NOMO-1 treated with dmso at 0.1 percent for 144 hours (cell line): ENCODE results near the gene RBM33.

Source experiments
- DNase-seq: peaks from one replicate; lab custom pipeline; 2025; ENCODE audit not compliant: unreplicated experiment; lab: John Stamatoyannopoulos, UW

Gene RBM33

DNA sequence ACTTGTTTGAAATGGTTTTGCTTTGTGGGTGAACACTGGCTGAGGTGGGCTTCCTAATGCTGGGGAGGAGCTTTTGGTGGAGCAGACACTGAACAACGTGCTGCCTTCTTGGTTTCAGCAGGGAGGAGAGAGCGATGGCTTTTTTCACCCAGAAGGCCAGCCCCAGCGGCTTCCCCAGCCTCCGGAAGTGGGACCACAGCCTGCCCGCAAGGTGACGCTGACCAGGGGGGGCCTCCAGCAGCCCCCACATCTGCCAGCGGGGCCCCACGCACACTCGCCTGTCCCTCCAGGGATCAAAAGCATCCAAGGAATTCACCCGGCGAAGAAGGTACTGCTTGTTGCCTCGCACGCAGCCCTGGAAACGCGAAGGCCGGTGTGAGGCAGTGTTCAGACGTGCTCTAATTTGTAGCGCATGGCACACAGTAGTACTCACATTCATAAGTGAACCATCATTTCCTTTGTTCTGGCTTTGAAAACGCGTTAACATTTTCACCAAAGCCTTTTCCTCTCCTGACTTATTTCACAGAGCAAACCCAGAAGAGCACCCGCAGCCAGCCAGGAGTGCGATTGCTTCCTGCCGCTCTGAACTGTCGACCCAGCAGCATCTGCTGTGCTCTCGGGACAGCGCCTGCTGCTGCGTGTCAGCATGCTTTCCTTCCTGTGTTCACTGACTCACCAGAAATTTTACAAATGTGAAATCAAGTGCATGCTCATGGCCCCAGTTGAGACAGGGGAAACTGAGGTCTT, 119.4 kb downstream of the RBM33 start:
- DNase-seq: no peak

DNA sequence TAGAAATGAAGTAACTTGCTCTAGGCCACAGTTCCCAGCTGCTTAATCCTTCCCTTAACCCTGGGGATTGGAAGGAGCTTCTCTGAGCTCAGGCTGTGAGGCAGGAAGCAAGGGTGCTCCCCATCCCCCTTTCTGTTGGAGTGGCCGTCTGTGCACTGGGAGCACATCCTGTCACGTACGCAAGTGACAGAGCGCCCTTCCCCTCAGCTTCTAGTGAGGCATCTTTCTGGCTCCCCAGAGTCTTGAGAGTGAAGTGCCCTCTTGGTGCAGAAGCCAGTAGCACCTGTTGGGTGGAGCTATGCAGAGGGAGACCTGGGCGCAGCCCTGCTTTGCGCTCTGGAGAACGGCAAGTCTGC, 120.0 kb downstream of the RBM33 start:
- DNase-seq: no peak

DNA sequence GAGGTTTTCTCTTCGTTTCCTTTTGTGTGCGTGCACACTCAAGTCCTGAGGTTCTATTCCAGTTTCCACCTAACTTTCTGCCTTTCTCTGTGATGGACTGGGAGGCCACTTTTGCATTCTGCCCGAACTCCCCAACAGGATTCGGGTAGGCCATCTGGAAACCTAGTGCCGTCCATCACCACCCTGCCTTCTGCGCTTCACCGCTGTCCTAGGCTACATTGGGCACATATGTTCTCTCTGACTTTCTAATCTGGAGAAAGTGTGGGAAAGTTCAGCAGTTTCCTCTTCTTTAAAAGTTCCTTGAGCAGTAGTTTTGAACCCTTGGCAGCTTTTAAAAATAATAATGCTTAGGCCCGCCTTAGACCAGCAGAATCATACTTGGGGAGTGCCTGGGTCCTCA, 121.0 kb downstream of the RBM33 start:
- no peak for DNase-seq

DNA sequence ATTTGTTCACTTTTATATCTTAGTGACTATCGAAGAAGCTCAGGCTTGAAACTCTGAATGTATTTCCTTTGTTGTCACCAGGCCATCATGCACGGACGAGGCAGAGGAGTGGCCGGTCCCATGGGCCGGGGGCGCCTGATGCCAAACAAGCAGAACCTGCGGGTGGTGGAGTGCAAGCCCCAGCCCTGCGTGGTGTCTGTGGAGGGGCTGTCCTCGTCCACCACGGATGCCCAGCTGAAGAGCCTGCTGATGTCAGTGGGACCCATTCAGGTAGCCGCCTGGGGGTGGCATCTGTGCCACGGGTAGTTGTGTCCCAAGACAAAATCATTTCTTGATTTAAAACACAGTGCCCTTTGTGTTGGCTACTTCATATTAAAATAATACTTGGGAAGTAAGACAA, 121.9 kb downstream of the RBM33 start:
- DNase-seq: no peak

DNA sequence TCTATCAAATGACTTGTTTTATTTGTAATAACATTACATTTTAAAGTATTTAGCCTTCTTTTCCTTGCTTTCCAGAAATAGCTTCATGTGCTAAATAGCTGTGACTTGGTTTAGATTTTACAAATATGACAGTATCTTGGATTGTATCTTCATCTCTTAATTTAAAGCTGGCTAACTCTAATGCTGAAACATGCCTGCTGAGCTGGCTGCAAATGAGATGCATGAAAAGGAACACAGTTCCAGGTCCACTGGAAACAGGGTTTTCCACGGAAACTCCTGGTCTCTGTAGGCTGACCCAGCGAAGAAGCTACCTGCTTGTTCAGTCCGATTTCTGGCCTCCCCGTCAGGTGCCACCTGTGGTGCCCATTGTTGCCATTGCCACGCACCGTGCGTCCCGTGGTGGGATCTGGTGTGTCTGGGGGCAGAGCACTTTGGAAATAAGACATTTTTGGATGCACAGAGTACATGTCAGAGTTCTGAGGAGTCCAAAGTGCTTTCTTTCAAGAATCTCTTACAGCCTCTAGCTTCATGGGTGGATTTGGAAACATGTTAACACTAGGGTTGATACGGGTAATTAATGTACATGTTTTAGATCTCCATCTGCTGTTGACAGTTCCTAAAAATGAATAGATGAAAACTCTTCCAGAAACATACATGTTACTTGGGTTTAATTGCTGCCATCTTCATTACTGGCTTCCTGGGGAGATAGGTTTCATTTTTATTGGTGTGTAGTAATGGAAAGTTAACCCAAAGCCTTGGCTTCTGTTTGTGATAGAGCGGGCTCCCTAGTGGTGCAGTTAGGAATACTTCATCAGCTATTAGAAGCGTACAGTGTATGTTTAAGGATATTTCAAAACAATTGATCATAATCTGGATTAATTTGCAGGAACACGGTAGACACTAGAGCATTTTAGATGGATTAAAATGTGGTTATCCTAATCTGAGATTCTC, 122.8 kb downstream of the RBM33 start:
- DNase-seq: no peak

DNA sequence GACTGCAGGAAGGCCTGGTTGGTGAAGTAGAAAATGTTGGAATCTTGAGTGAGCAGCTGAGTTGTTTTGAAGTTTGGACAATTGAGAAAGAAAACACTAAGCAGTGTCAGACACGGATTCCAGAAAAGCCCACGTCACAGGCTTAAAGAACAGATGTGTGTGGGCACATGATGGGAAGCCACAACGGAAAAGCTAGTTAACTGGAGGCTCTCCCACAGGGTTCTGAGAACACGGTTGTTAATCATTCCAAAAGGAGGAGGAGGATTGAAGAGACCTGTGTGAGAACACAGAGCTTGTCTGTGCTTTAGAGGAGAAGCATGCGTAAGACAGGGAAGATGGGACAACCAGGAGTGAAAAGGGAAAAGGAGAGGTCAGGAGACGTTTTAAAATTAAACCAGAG, 125.2 kb downstream of the RBM33 start:
- DNase-seq: no peak

DNA sequence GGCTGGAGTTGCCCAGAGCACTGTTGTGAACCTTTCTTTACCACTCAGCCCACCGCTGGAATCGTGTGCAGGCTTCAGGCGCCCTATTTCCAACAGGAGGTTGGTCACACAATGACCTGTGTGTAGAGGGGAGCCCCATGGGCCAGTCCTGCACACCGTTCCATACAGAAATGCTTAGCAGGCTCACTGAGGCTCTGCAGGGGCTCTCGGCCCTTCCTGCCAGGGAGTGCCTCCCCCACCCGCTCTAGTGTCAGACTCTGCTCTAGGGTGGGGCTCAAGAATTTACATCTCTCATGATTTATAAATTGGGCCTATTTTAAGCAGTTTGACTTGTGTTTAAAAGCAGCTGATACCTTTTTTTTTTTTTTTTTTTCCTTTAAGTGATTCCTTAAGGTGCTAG, 125.8 kb downstream of the RBM33 start:
- no peak for DNase-seq

DNA sequence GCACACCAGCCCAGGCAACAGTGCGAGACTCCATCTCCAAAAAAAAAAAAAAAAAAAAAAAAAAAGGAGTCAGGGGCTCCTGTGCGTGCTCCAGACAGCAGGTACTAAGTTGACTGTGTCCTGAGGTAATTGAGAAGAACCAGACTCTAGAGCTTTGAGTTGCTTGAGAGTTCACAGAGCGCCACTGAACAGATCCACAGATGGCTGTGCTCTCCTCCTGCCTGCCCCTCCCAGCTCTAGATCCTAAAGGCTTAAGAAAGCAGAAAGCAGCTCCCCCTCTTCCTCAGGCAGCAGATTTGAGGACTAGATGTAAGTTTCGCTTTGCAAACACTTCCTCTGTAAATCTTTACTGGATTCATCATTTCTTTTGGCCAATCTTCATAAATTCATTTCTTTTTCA, 129.1 kb downstream of the RBM33 start:
- DNase-seq: no peak

DNA sequence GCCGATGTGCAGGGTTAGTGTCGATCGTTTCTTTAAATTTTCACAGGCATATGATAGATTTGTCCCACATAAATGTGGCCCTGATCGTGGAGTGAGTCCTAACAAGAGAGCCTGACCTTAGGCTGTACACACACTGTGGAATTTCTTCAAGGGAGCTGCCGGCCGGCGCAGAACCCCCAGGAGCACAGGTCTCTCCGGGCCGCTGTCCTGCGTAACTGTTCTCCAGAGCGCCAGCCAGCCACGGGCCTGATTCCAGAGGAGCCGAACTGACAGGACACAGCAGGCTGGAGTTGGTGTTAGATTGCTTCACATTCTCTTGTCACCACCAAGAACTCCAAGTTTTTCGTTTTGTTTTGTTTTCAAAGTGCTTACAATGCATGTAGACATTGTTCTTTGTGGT, 130.5 kb downstream of the RBM33 start:
- DNase-seq: no peak

DNA sequence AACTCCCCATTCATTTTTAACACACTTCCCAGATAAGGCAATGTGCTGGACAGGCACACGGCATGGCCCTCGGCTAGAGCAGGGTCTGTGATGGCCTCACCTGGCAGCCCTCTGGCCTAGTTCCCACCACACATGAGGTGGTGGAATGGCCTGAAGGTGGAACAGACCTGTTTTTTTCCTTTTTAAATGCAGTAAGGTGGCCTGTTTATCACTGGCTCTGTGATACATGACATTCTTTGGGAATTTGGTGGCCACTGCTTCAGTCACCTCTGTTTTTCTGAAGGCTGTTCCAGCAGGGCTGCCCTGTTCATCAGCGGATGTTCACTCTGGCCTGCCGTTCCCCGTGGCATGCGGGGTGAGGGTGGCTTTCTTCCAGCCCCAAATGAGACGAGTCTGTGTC, 131.2 kb downstream of the RBM33 start:
- DNase-seq: no peak

DNA sequence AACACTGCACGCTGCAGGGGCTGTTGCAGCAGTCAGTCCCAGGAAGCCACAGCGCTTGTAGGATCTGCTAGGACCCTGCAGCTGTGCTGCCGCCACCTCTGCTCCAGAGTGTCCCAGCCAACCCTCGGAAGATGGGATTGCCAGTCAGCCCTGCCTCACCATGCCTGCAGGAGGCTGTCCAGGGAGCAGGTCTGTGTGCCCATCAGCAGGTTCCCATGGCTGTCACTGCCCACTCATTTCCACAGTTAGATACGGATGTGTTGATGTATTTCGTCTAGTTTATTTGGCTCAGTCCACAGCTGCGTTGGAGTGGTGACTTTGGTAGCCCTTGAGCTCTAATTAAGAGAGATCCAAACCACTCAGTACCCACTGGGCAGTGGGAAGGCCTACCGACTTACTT, 132.1 kb downstream of the RBM33 start:
- DNase-seq: no peak

DNA sequence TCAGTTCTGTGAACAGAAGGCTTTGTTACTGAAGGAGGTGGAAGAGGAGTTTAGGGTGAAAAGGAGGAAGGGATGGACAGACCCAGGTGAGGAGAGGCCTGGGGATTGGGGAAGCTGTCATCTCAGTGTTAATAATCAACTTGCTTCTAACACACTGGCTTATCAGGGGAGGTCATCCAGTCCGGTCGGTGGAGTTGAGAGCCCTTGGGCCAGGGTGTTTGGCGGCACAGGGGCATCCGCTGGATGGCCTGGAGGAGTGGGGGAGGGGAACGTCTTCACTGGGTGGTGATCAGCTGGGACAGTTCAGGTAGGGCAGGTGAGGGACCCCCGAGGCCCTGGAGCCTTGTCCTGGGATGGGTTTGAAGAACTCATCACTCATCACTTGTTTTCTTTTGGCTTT, 133.9 kb downstream of the RBM33 start:
- DNase-seq: no peak

DNA sequence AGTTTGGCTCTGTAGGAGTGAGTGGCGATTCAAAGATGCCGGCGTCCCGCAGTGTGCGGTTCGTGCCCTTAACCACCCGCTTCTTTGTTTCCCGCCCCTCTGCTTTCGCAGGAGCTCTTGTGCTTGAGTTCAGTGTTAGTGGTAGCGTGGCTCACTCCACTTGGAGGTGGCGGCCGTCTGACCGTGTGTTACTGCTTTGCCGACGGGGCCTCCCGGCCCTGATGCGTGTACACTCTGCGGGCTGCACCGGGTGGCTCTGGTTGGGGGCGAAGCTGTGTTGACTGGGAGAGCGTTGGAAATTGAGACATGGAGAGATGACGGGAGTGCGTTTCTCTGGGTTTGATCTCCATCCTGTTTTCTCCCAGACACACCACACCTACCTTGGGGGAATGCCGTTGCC, 136.4 kb downstream of the RBM33 start:
- DNase-seq: no peak

DNA sequence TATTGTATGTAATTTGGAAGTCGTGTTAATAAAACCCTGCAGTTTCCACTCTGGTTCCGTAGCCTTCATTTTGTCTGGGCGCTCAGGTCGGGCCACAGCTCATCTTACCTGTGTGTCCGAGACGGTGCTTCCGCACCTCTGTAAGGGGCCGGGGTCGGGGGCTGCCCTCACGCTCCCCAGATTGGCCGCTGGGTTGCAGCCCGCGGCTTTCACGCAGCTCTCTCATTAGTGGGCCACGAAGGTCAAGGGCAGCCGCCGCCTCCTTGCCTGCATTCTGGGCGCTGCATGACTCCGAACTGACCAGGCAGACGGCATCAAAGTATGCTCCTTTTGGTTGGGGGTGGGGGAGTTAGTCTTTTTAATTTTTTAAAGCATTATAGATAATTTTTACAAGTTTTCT, 137.0 kb downstream of the RBM33 start:
- DNase-seq: no peak

DNA sequence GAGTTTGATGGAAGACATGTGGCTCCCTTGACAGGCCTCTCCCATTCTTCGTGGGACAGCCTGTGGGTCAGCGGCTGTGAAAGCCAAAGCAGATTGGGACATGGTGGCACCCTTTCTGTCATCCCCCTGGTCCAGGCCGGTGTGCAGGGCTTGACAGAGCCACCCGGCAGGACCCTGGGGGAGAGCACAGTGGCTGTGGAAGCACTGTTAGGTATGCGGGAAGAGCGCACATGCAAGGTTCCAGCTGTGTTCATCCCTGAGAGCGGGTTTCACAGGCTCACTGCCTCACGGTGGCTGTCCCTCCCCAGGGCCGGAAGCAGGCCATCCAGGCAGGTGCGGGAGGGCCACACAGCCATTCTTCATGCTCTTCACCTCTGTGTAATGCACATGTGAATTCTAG, 138.0 kb downstream of the RBM33 start:
- no peak for DNase-seq

DNA sequence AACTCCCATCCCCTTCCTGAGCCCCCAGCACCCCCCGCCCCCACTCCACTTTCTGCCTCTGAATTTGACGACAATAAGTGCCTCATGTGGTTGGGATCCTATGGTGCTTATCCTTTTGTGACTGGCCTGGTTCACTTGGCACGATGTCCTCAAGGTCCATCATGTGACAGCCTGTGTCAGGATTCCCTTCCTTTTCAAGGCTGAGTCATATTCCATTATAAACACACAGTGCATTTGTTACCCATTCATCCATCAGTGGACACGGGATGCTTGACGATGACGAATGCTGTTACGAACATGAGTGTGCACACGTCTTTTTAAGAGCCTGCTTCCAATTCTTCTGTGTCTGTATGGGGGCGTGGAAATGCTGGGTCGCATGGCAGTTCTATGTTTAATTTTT, 141.1 kb downstream of the RBM33 start:
- no peak for DNase-seq

DNA sequence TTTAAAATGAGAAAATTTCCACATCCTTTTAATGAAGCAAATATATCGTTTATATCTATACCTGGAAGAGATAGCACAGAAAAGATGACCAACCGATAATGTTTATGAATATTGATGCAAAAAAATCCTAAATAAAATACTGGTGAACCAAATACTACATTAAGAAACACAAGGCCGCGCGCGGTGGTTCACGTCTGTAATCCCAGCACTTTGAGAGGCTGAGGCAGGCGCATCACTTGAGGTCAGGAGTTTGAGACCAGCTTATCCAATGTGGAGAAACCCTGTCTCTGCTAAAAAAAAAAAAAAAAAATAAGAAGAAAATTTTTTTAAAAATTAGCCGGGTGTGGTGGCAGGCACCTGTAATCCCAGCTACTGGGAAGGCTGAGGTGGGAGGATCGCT, 142.0 kb downstream of the RBM33 start:
- no peak for DNase-seq

DNA sequence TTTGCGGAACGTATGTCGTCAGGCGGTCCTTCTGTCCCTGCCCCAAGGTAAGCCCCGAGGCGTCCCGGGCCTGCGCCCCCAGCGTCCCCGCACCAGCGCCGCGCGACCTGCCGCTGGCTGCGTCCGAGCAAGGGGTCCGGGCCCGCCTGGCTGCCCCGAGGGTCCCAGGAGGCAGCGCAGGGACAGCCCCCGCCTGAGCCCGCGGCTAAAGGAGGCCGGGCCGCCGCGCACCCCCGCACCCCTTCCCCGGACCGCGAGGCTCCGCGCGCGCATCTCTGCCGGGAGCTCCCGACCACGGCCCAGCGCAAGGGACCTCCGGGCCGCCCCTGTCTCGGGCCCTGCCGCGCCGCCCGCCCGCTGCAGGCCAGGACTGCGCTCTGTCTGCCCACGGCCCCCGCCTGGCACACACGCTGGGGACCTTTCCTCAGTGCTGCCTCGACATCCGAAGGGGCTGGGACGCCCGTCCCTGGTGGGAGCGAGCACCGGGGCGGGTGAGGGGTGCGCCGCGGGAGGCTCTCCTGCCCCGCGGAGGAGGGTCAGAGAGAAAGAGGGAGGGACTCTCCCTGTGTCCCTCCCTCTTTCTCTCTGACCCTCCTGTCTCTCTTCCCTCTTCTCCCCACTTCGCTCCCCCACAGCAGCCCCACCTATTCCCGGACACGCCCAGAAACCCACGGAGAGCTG, 142.8 kb downstream of the RBM33 start:
- DNase-seq: no peak

DNA sequence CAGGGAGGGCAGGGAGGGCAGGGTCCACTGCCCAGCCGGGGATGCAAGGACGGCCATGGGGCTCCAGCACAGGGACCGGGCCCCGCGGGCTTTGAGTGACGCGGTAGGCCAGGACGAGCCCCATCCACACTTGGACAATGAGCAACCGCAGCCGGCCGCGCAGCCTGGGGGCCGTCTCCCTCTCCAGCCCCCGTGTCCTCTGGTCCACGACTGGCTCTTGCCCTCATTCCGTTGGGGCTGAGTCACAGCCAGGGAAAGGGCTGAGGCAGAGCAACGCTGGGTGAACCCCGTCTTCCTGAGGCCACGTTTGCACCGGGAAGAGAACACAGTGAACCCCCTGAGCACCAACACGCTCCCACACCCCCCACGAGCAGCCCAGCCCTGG, 144.1 kb downstream of the RBM33 start:
- DNase-seq: no peak

DNA sequence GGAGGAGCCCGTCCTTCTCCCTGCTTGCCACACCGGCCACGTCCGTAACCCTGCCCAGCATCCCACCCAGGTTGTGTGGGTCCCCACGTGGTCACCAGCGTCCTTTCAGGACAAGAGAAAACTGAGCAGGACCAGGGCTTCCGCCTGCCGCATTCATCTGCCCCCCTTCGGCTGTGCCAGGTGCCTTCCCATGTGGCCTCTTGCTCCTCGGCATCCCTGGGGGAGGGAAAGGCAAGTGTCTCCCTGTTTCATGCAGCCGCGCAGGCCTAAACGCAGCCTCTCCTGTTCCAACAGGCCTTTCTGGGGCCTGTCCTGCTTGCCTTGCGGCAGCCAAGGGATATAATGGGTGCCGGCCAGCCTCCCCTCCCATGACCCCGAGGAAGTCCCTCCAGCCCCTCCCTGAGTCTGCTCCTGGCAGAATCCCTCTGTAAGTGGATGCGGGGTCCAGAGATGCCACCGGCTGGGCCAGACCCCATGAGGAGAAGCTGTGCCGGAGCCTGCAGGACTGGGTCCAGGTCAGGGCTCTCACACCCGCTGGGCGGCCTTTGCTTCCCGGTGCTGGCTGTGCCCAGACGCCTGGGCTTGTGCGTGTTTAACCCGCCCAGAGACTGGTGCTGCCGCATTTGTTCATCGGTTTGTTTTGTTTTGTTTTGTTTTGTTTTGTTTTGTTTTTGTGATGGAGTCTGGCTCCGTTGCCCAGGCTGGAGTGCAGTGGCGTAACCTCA, 144.7 kb downstream of the RBM33 start:
- DNase-seq: no peak

DNA sequence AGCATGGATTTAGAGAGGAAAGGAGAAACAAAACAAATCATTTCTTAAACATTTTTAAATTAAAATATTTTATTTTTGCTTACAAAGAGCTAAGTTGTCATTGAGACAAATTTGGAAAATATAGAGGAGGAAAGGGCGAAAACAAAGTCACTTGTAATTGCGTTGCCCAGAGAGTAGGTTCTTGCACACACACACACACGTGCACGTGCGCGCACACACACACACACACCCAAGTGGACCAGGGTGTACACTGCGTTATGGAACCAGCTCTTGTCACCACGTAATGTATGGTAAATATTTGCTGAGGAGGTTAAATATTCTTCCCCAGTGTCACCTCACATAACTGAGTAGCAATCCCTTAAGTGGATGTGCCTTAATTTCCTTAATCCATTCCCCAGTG, 146.2 kb downstream of the RBM33 start:
- DNase-seq: no peak
